ENCODE results near the gene THSD4.

THSD4 gene

GRCh38 chr15:71426792-71427191, 311.5 kb downstream of the THSD4 start:
- no peak for TF ChIP-seq CTCF (IDR thresholded peaks at IDR 0.05)

GRCh38 chr15:71430782-71431181, 315.5 kb downstream of the THSD4 start:
- no peak for TF ChIP-seq CTCF (IDR thresholded peaks at IDR 0.05)

GRCh38 chr15:71431343-71432336, 316.4 kb downstream of the THSD4 start:
- TF ChIP-seq CTCF (IDR thresholded peaks at IDR 0.05) = no peak

GRCh38 chr15:71433402-71433801, 318.1 kb downstream of the THSD4 start:
- TF ChIP-seq CTCF (IDR thresholded peaks at IDR 0.05) = no peak

- no peak for TF ChIP-seq CTCF (IDR thresholded peaks at IDR 0.05)
Measured at GRCh38 chr15:71434774-71435173, 319.5 kb downstream of the THSD4 start.

- no peak for TF ChIP-seq CTCF (IDR thresholded peaks at IDR 0.05)
Measured at GRCh38 chr15:71435552-71435951, 320.3 kb downstream of the THSD4 start.

GRCh38 chr15:71436854-71437253, 321.6 kb downstream of the THSD4 start:
- TF ChIP-seq CTCF (IDR thresholded peaks at IDR 0.05) = no peak

Data from LNCAP (cell line).